Neural progenitor cell (in vitro differentiated cells): Measurements from ENCODE around the gene PRDM15. TPM values are rescaled to one million over a fixed set of nuclear protein-coding genes. Genes with fewer than 3 reads are reported as not detected.

ENCODE experiments used
- DNase-seq: peaks from one replicate; pipeline ENCODE4 v3.0.0-alpha.2; 2016; ENCODE audit warnings: low spot score
- H2AFZ ChIP-seq: fragments of 200-600 bp; sonication (generic); replicated peaks from 2 replicates; pipeline ENCODE4 v1.6.1; 2016; ENCODE audit warnings: antibody characterized with exemption
- H3F3A ChIP-seq: fragments of 200-600 bp; sonication (generic); 2 replicates; pipeline ENCODE4 v1.6.1; 2016; ENCODE audit warnings: antibody characterized with exemption, low read depth
- H3K27ac ChIP-seq: fragments of 200-600 bp; sonication (generic); 2 replicates; pipeline ENCODE4 v1.5.1; 2016; ENCODE audit warnings: mild to moderate bottlenecking
- H3K27me3 ChIP-seq: fragments of 200-600 bp; sonication (generic); 2 replicates; pipeline ENCODE4 v1.6.1; 2016; ENCODE audit warnings: mild to moderate bottlenecking, moderate library complexity
- H3K36me3 ChIP-seq: fragments of 200-600 bp; sonication (generic); 2 replicates; pipeline ENCODE4 v1.5.1; 2016
- H3K4me1 ChIP-seq: fragments of 200-600 bp; sonication (generic); 2 replicates; pipeline ENCODE4 v1.6.1; 2016; ENCODE audit warnings: mixed run types
- H3K4me2 ChIP-seq: fragments of 200-600 bp; sonication (generic); 2 replicates; pipeline ENCODE4 v1.6.1; 2016
- H3K4me3 ChIP-seq: fragments of 200-600 bp; sonication (generic); 2 replicates; pipeline ENCODE4 v1.5.1; 2016
- H3K79me2 ChIP-seq: fragments of 200-600 bp; sonication (generic); 2 replicates; pipeline ENCODE4 v1.6.1; 2016; ENCODE audit warnings: low read depth
- H3K9ac ChIP-seq: fragments of 200-600 bp; sonication (generic); 2 replicates; pipeline ENCODE4 v1.6.1; 2016
- H3K9me3 ChIP-seq: fragments of 200-600 bp; sonication (generic); 2 replicates; pipeline ENCODE4 v1.5.1; 2016; ENCODE audit warnings: low read depth
- H4K20me1 ChIP-seq: fragments of 200-600 bp; sonication (generic); 2 replicates; pipeline ENCODE4 v1.6.1; 2016; ENCODE audit warnings: low read depth
- H3K27ac Mint-ChIP-seq: 3 replicates; pipeline ENCODE4 v1.8.0; 2021; ENCODE audit warnings: mixed read lengths
- H3K27me3 Mint-ChIP-seq: 2 replicates; pipeline ENCODE4 v1.8.0; 2022; ENCODE audit warnings: low read depth, mild to moderate bottlenecking, inconsistent platforms, moderate library complexity, mixed read lengths; ENCODE audit not compliant: insufficient read depth
- H3K36me3 Mint-ChIP-seq: 3 replicates; pipeline ENCODE4 v1.8.0; 2021; ENCODE audit warnings: mixed read lengths
- H3K4me1 Mint-ChIP-seq: 3 replicates; pipeline ENCODE4 v1.8.0; 2021; ENCODE audit warnings: mixed read lengths
- H3K4me3 Mint-ChIP-seq: 3 replicates; pipeline ENCODE4 v1.8.0; 2021; ENCODE audit warnings: mild to moderate bottlenecking, moderate library complexity, mixed read lengths
- H3K9me3 Mint-ChIP-seq: 3 replicates; pipeline ENCODE4 v1.8.0; 2020; ENCODE audit warnings: mixed read lengths
- CTCF ChIP-seq: fragments of 200-600 bp; sonication (generic); IDR thresholded peaks from 2 replicates; pipeline ENCODE4 v1.5.1; 2017; ENCODE audit warnings: antibody characterized with exemption, mild to moderate bottlenecking
- EZH2 ChIP-seq: fragments of 200-600 bp; sonication (generic); IDR thresholded peaks from 2 replicates; pipeline ENCODE4 v1.6.1; 2017; ENCODE audit warnings: antibody characterized with exemption, mild to moderate bottlenecking, moderate library complexity
- EZH2phosphoT487 ChIP-seq: fragments of 200-600 bp; sonication (generic); IDR thresholded peaks from 2 replicates; pipeline ENCODE4 v1.6.1; 2017; ENCODE audit warnings: antibody characterized with exemption
- total RNA-seq: library from RNA; depleted of rRNA; stranded (reverse); fragments of >200 nt; gene quantifications from 2 replicates; pipeline ENCODE4 v1.2.3, GENCODE V29; 2015; ENCODE audit warnings: low replicate concordance

The PRDM15 gene
- total RNA-seq, 1 donor from 2014 or later: 9.0 TPM

GRCh38 chr21:41783476-41784180 is 95.5 kb downstream of the PRDM15 start:
- no peak for DNase-seq
- no peak overlapping the region for H3K27ac Mint-ChIP-seq
- H3K36me3 Mint-ChIP-seq: no peaks in the 10 kb centered on the region
- TF ChIP-seq CTCF (no peak), EZH2phosphoT487 (no peak), EZH2 (no peak)
- Histone ChIP-seq H3K36me3 (no peaks in the 10 kb centered on the region), H3F3A (peaks cover 12% of the 10 kb centered on the region), H3K27ac (no peak overlapping the region), H3K4me2 (no peak overlapping the region), H2AFZ (no peak overlapping the region), H3K4me1 (peaks cover 10% of the 10 kb centered on the region), H3K79me2 (no peaks in the 10 kb centered on the region), H3K27me3 (no peaks in the 10 kb centered on the region), H3K4me3 (no peak overlapping the region), H3K9me3 (no peaks in the 10 kb centered on the region), H4K20me1 (no peaks in the 10 kb centered on the region), H3K9ac (no peak overlapping the region)
- no peaks in the 10 kb centered on the region for H3K9me3 Mint-ChIP-seq
- H3K4me3 Mint-ChIP-seq: no peak overlapping the region
- peaks cover 5% of the 10 kb centered on the region for H3K4me1 Mint-ChIP-seq
- H3K27me3 Mint-ChIP-seq: peaks cover 2% of the 10 kb centered on the region

- Histone ChIP-seq H3K27ac (no peak overlapping the region), H3K4me2 (no peak overlapping the region), H3K4me1 (peaks cover 13% of the 10 kb centered on the region), H3K9me3 (no peaks in the 10 kb centered on the region), H3K9ac (no peak overlapping the region), H3K79me2 (no peaks in the 10 kb centered on the region), H4K20me1 (no peaks in the 10 kb centered on the region), H3K4me3 (no peak overlapping the region), H3F3A (peaks cover 15% of the 10 kb centered on the region), H2AFZ (no peak overlapping the region), H3K36me3 (no peaks in the 10 kb centered on the region), H3K27me3 (peaks cover 9% of the 10 kb centered on the region)
- H3K27me3 Mint-ChIP-seq: no peaks in the 10 kb centered on the region
- peaks cover 16% of the 10 kb centered on the region for H3K4me1 Mint-ChIP-seq
- H3K36me3 Mint-ChIP-seq: no peaks in the 10 kb centered on the region
- no peak overlapping the region for H3K27ac Mint-ChIP-seq
- no peak overlapping the region for H3K4me3 Mint-ChIP-seq
- DNase-seq: no peak
- H3K9me3 Mint-ChIP-seq: no peaks in the 10 kb centered on the region
- TF ChIP-seq EZH2phosphoT487 (no peak), EZH2 (no peak), CTCF (no peak)
Observed at GRCh38 chr21:41781050-41781410, 98.1 kb downstream of the PRDM15 start.

- DNase-seq: no peak
- Mint-ChIP-seq H3K27me3 (no peaks in the 10 kb centered on the region), H3K9me3 (no peaks in the 10 kb centered on the region), H3K4me1 (peaks cover 19% of the 10 kb centered on the region), H3K36me3 (no peaks in the 10 kb centered on the region), H3K4me3 (no peak overlapping the region), H3K27ac (no peak overlapping the region)
- TF ChIP-seq CTCF: no peak
- TF ChIP-seq EZH2phosphoT487: no peak
- Histone ChIP-seq H2AFZ (no peak overlapping the region), H3K4me3 (no peak overlapping the region), H4K20me1 (no peaks in the 10 kb centered on the region), H3K79me2 (no peaks in the 10 kb centered on the region), H3K27ac (no peak overlapping the region), H3K4me1 (peaks cover 13% of the 10 kb centered on the region), H3K9me3 (no peaks in the 10 kb centered on the region), H3K27me3 (peaks cover 11% of the 10 kb centered on the region), H3F3A (peaks cover 15% of the 10 kb centered on the region), H3K36me3 (no peaks in the 10 kb centered on the region), H3K4me2 (no peak overlapping the region), H3K9ac (no peak overlapping the region)
Observed at GRCh38 chr21:41780337-41781049, 98.7 kb downstream of the PRDM15 start.
